Measurements from ENCODE around the gene CFAP54.

- TF ChIP-seq CTCF (IDR thresholded peaks at IDR 0.05; ENCODE audit: insufficient read depth, low read depth, low read length) (no peak), EZH2 (IDR thresholded peaks at IDR 0.05; ENCODE audit: insufficient read depth, low read length) (no peak)
Observed at GRCh38 chr12:96623656-96624217, 134.4 kb downstream of the CFAP54 start.
